ENCODE data around the gene PPP6R2.

Gene PPP6R2

DNA sequence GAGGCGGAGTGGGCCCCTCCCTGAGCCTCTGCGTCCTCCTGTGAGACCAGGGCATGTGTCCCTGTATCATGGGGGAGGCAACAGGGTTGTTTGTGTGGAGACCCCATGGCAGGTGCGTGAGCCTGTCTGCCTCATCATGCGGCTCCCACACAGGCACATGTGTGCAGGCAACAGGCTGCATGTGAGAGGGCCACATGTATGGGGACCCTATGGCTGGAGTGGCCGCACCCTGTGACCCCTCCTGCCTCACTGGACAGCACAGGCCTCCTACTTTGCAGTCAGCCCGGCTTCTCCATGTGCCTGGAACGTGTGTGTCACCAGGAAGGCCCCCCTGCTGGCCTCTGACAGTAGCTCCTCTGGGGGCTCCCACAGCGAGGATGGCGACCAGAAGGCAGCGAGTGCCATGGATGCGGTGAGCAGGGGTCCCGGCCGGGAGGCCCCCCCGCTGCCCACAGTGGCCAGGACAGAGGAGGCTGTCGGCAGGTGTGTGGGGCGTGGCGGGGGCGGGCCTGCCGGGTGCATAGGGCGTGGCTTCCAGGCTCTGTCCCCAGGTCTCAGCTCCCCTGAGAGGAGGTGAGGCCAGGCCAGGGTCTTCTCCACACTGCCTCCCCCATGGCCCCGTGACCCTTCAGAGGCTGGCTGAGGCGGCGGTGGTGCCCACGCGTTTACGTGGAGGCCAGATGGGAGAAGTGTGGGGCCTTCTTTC, 97.6 kb downstream of the PPP6R2 start:
- no peak for DNase-seq (ENCODE audit: low read depth in 1 of 2, low spot score in 1 of 2)
- no peak for TF ChIP-seq JUND (IDR thresholded peaks at IDR 0.05; ENCODE audit: low read depth)
- in situ Hi-C loops (cut with HindIII; ENCODE audit: low pct_unique_long_range_greater_than_20kb, low sequenced_read_pairs): no loop called here

GRCh38 chr22:50441428-50441993, 98.4 kb downstream of the PPP6R2 start:
- no peak for DNase-seq (ENCODE audit: low read depth in 1 of 2, low spot score in 1 of 2)
- in situ Hi-C loops (cut with HindIII; ENCODE audit: low pct_unique_long_range_greater_than_20kb, low sequenced_read_pairs): no loop called here
- no peak for TF ChIP-seq JUND (IDR thresholded peaks at IDR 0.05; ENCODE audit: low read depth)

DNA sequence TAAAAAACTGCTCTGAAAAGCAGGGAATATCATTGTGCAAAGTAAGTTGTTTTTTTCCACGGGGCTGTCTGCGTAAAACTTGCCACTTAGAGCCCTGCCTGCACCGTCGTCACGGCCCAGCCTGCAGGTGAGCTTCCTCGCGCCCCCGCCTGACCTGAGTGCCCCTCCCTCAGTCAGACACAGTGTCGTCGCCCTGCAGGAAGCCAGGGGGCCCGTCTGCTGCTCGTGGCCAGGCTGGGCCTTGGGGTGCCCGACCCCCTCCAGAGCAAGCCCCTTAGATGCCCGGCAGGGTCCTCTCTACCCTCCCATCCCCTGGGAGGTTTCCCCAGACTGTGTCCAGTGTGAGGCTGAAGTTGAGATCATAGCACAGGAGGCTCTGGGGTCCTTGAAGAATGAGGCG, 100.1 kb downstream of the PPP6R2 start:
- DNase-seq (ENCODE audit: low read depth in 1 of 2, low spot score in 1 of 2): no peak
- no peak for TF ChIP-seq JUND (IDR thresholded peaks at IDR 0.05; ENCODE audit: low read depth)
- in situ Hi-C loops (cut with HindIII; ENCODE audit: low pct_unique_long_range_greater_than_20kb, low sequenced_read_pairs): no loop called here

GRCh38 chr22:50443801-50444625, 100.9 kb downstream of the PPP6R2 start:
- in situ Hi-C loops (cut with HindIII; ENCODE audit: low pct_unique_long_range_greater_than_20kb, low sequenced_read_pairs): no loop called here
- no peak for DNase-seq (ENCODE audit: low read depth in 1 of 2, low spot score in 1 of 2)
- TF ChIP-seq JUND (IDR thresholded peaks at IDR 0.05; ENCODE audit: low read depth): no peak

- TF ChIP-seq JUND (IDR thresholded peaks at IDR 0.05; ENCODE audit: low read depth): no peak
- in situ Hi-C loops (cut with HindIII; ENCODE audit: low pct_unique_long_range_greater_than_20kb, low sequenced_read_pairs): no loop called here
- DNase-seq (ENCODE audit: low read depth in 1 of 2, low spot score in 1 of 2): peak; percentile 78 to 86
Measured at GRCh38 chr22:50444663-50445062, 101.5 kb downstream of the PPP6R2 start.

GRCh38 chr22:50445071-50445879, 102.1 kb downstream of the PPP6R2 start:
- TF ChIP-seq JUND (IDR thresholded peaks at IDR 0.05; ENCODE audit: low read depth): no peak
- peak in 1 of 2 experiments; percentile 20 for DNase-seq (ENCODE audit: low read depth in 1 of 2, low spot score in 1 of 2)
- in situ Hi-C loops (cut with HindIII; ENCODE audit: low pct_unique_long_range_greater_than_20kb, low sequenced_read_pairs): no loop called here

- in situ Hi-C loops (cut with HindIII; ENCODE audit: low pct_unique_long_range_greater_than_20kb, low sequenced_read_pairs): no loop called here
- TF ChIP-seq JUND (IDR thresholded peaks at IDR 0.05; ENCODE audit: low read depth): no peak
- DNase-seq (ENCODE audit: low read depth in 1 of 2, low spot score in 1 of 2): no peak
Measured at GRCh38 chr22:50445880-50446707, 103.0 kb downstream of the PPP6R2 start.

GRCh38 chr22:50446708-50447575, 103.8 kb downstream of the PPP6R2 start:
- in situ Hi-C loops (cut with HindIII; ENCODE audit: low pct_unique_long_range_greater_than_20kb, low sequenced_read_pairs): no loop called here
- TF ChIP-seq JUND (IDR thresholded peaks at IDR 0.05; ENCODE audit: low read depth): no peak
- no peak for DNase-seq (ENCODE audit: low read depth in 1 of 2, low spot score in 1 of 2)

DNA sequence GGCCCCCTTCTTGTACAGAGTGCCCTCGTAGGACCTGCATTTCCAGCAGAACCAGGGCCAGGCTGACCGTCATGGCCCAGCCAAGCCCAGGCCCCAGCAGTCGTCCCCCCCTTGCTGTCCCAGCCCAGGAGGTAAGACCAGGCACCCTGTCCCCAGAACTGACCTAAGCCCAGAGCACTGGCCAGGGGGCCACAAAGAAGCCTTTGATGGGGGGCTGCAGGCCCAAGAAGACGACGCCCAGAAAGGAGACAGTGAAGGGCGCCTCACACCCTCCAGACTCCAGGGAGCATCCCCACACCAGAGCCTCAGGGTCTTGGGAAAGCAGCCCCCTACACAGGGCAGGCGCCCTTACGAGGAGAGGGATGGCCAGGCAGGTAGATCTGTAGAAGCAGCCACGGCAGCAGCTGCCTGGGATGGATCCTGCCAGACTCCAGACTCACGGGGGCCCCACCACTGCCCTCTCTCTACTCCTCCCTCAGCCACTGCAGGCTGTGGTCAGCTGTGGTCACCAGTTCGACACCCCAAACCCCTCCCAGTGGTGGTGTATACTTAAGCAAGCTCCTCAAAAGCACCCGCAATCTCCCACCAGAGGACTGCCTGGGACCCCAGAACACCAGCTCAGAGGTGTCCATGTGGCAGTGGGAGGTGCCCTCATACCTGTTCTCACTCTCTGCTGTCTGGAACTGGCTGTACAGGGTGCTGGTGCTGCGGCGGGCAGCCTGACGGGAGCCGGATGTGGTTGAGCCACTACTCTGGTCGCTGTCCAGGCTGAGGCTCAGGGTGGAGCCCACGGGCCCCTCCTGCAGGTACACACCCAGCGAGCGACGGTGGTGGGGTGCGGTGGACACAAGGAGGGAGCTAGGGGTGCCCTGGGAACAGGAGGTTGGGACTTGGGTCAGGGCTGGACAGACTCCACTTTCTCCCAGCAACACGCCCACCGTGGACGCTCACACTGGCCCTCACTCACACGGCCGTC, 104.7 kb downstream of the PPP6R2 start:
- no peak for DNase-seq (ENCODE audit: low read depth in 1 of 2, low spot score in 1 of 2)
- in situ Hi-C loops (cut with HindIII; ENCODE audit: low pct_unique_long_range_greater_than_20kb, low sequenced_read_pairs): no loop called here
- TF ChIP-seq JUND (IDR thresholded peaks at IDR 0.05; ENCODE audit: low read depth): no peak

DNA sequence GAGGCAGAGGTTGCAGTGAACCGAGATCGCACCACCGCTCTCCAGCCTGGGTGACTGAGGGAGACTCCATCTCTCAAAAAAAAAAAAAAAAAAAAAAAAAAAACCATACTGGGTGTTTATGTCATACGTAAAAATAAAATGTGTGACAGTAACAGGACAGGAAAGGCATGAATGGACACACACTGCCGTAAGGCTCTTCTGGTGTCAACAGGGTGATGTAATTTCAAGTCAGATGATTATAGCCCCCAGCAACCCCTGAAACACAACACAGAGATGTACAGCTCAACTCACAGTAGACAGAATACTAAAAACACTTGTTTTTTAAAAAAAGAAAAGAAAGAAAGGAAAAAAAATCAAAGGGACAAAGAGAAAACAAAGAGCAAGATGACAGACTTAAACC, 109.5 kb downstream of the PPP6R2 start:
- DNase-seq (ENCODE audit: low read depth in 1 of 2, low spot score in 1 of 2): no peak
- no peak for TF ChIP-seq JUND (IDR thresholded peaks at IDR 0.05; ENCODE audit: low read depth)
- in situ Hi-C loops (cut with HindIII; ENCODE audit: low pct_unique_long_range_greater_than_20kb, low sequenced_read_pairs): no loop called here

Measured in T47D (cell line).